Loucy (cell line): Measurements from ENCODE around the gene CDKN1A.

Experiments used
- EZH2phosphoT487 ChIP-seq: fragments of 200-600 bp; IDR thresholded peaks from 2 replicates; pipeline ENCODE4 v1.6.1; 2018; ENCODE audit warnings: antibody characterized with exemption, mild to moderate bottlenecking, moderate library complexity, borderline replicate concordance
- TF ChIP-seq, protein P1 (sequence below): fragments of 200-600 bp; sonication (generic); conservative IDR thresholded peaks from 2 replicates; pipeline ENCODE4 v1.5.1; 2014; ENCODE audit warnings: mild to moderate bottlenecking, antibody characterized with exemption, low read length

GRCh38 chr6:36649701-36650484 is 28.6 kb upstream of the CDKN1A start:
- TF ChIP-seq, protein P1, sequence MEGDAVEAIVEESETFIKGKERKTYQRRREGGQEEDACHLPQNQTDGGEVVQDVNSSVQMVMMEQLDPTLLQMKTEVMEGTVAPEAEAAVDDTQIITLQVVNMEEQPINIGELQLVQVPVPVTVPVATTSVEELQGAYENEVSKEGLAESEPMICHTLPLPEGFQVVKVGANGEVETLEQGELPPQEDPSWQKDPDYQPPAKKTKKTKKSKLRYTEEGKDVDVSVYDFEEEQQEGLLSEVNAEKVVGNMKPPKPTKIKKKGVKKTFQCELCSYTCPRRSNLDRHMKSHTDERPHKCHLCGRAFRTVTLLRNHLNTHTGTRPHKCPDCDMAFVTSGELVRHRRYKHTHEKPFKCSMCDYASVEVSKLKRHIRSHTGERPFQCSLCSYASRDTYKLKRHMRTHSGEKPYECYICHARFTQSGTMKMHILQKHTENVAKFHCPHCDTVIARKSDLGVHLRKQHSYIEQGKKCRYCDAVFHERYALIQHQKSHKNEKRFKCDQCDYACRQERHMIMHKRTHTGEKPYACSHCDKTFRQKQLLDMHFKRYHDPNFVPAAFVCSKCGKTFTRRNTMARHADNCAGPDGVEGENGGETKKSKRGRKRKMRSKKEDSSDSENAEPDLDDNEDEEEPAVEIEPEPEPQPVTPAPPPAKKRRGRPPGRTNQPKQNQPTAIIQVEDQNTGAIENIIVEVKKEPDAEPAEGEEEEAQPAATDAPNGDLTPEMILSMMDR: no peak
- TF ChIP-seq EZH2phosphoT487: no peak
